GM21423 (cell line): Measurements from ENCODE around the gene SORT1.
"Not testable (repeated sequence)": the region's sequence is repeated elsewhere in the genome, so short reads cannot be mapped to it uniquely, and the experiment has no call there.

Experiments used
- ATAC-seq: cut with Tn5 transposase; IDR thresholded peaks from one replicate; pipeline ENCODE4 v1.9.1; 2021; ENCODE audit warnings: mild to moderate bottlenecking, moderate library complexity; ENCODE audit not compliant: unreplicated experiment

SORT1 gene

GRCh38 chr1:109383087-109383779 is 14.5 kb downstream of the SORT1 start:
- ATAC-seq: no peak

GRCh38 chr1:109381573-109381972 is 16.1 kb downstream of the SORT1 start:
- no peak for ATAC-seq

GRCh38 chr1:109379907-109380306 is 17.8 kb downstream of the SORT1 start:
- ATAC-seq: no peak

GRCh38 chr1:109379422-109379821 is 18.3 kb downstream of the SORT1 start:
- ATAC-seq: no peak

- ATAC-seq: no peak
Observed at GRCh38 chr1:109377698-109378097, 20.0 kb downstream of the SORT1 start.

- ATAC-seq: not testable (repeated sequence)
Observed at GRCh38 chr1:109373696-109374095, 24.0 kb downstream of the SORT1 start.

GRCh38 chr1:109373126-109373525 is 24.6 kb downstream of the SORT1 start:
- ATAC-seq: no peak

GRCh38 chr1:109372281-109372680 is 25.4 kb downstream of the SORT1 start:
- no peak for ATAC-seq

- ATAC-seq: no peak
Observed at GRCh38 chr1:109371341-109371739, 26.4 kb downstream of the SORT1 start.

- no peak for ATAC-seq
Observed at GRCh38 chr1:109370712-109371340, 26.9 kb downstream of the SORT1 start.

- ATAC-seq: no peak
Observed at GRCh38 chr1:109369167-109369746, 28.5 kb downstream of the SORT1 start.

- ATAC-seq: no peak
Observed at GRCh38 chr1:109368464-109368863, 29.3 kb downstream of the SORT1 start.

- no peak for ATAC-seq
Observed at GRCh38 chr1:109367626-109368025, 30.1 kb downstream of the SORT1 start.

- ATAC-seq: no peak
Observed at GRCh38 chr1:109365642-109366204, 32.0 kb downstream of the SORT1 start.

- ATAC-seq: no peak
Observed at GRCh38 chr1:109361649-109362048, 36.1 kb downstream of the SORT1 start.

- ATAC-seq: no peak
Observed at GRCh38 chr1:109361069-109361468, 36.6 kb downstream of the SORT1 start.

- ATAC-seq: no peak
Observed at GRCh38 chr1:109357616-109358015, 40.1 kb downstream of the SORT1 start.

GRCh38 chr1:109356915-109357314 is 40.8 kb downstream of the SORT1 start:
- no peak for ATAC-seq

- no peak for ATAC-seq
Observed at GRCh38 chr1:109356505-109356904, 41.2 kb downstream of the SORT1 start.

GRCh38 chr1:109354929-109355328 is 42.8 kb downstream of the SORT1 start:
- ATAC-seq: no peak

- no peak for ATAC-seq
Observed at GRCh38 chr1:109351457-109351856, 46.3 kb downstream of the SORT1 start.

GRCh38 chr1:109350655-109351054 is 47.1 kb downstream of the SORT1 start:
- ATAC-seq: no peak
